Osteoblast (primary cell): ENCODE measurements around the gene ARHGEF11. TPM values are rescaled to one million over a fixed set of nuclear protein-coding genes. Genes with fewer than 3 reads are reported as not detected.
A peak's percentile ranks its signal among the peaks of the same experiment; 100 is the strongest.

Experiments used
- DNase-seq: peaks from one replicate; pipeline ENCODE4 v3.0.0; 2011; ENCODE audit warnings: low spot score, mixed read lengths; ENCODE audit not compliant: insufficient read length; ENCODE audit errors: missing footprints
- H2AFZ ChIP-seq: 2 replicates; pipeline ENCODE4 v1.6.0; 2011; ENCODE audit warnings: mild to moderate bottlenecking, low read length
- H3K27ac ChIP-seq: 2 replicates; pipeline ENCODE4 v1.5.1; 2011; ENCODE audit warnings: mild to moderate bottlenecking, low read depth, low read length, moderate library complexity
- H3K27me3 ChIP-seq: 2 replicates; pipeline ENCODE4 v1.6.0; 2012; ENCODE audit warnings: mild to moderate bottlenecking, control low read depth, inconsistent platforms, low read length, moderate library complexity; ENCODE audit not compliant: insufficient read depth
- H3K36me3 ChIP-seq: 2 replicates; pipeline ENCODE4 v1.5.1; 2011; ENCODE audit warnings: mild to moderate bottlenecking, low read length, control low read depth, moderate library complexity; ENCODE audit not compliant: insufficient read depth
- H3K4me1 ChIP-seq: 2 replicates; pipeline ENCODE4 v1.5.1; 2011; ENCODE audit warnings: mild to moderate bottlenecking, low read length, control low read depth, moderate library complexity; ENCODE audit not compliant: insufficient read depth
- H3K4me2 ChIP-seq: 2 replicates; pipeline ENCODE4 v1.6.0; 2011; ENCODE audit warnings: mild to moderate bottlenecking, low read length; ENCODE audit not compliant: insufficient read depth
- H3K4me3 ChIP-seq: fragments of 200-600 bp; sonication (generic); 3 replicates; pipeline ENCODE4 v1.5.1; 2012; ENCODE audit warnings: mild to moderate bottlenecking, low read length, inconsistent platforms; ENCODE audit not compliant: insufficient read depth
- H3K79me2 ChIP-seq: 2 replicates; pipeline ENCODE4 v1.6.0; 2012; ENCODE audit warnings: mild to moderate bottlenecking, low read length, control low read depth, inconsistent platforms; ENCODE audit not compliant: insufficient read depth
- H3K9me3 ChIP-seq: 2 replicates; pipeline ENCODE4 v1.5.1; 2011; ENCODE audit warnings: low read depth, low read length, control low read depth
- H4K20me1 ChIP-seq: 2 replicates; pipeline ENCODE4 v1.6.0; 2012; ENCODE audit warnings: mild to moderate bottlenecking, low read length, control low read depth; ENCODE audit not compliant: insufficient read depth
- total RNA-seq: library from RNA; depleted of rRNA; stranded (reverse); fragments of >200 nt; gene quantifications from 2 replicates; pipeline ENCODE4 v1.2.3, GENCODE V29; 2012
- TF ChIP-seq, protein P1 (sequence below): IDR thresholded peaks from 2 replicates; pipeline ENCODE4 v1.5.1; 2011; ENCODE audit warnings: mild to moderate bottlenecking, low read depth, low read length, moderate library complexity; ENCODE audit errors: extremely low read depth

ARHGEF11 gene
- total RNA-seq, 1 donor, result 50.3 TPM

DNA sequence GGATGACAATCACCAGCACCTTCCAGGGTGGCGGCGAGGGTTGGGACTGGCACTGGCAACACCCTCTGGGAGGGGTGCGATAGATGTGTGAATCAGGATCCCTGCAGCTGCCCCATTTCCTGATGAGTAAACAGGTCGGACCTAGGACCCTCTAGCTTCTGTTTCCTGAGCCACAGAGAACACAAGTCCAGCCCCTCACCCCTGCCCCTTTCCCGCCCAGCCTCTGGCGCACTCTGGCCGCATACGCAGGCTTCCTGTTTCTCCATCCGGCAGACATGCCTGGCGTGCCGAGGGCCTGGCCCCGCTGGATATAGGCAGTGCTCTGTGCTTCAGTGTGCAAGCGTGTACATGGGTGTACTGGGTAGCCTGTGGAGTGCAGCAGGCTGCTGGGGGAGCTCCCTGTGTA is 147.4 kb downstream of the ARHGEF11 start:
- Histone ChIP-seq H3K27me3 (no peaks in the 10 kb centered on the region), H4K20me1 (peaks cover 7% of the 10 kb centered on the region), H3K4me2 (peak overlapping the region; percentile 90), H3K9me3 (no peaks in the 10 kb centered on the region), H3K27ac (peak overlapping the region; percentile 100), H2AFZ (peak overlapping the region; percentile 56), H3K4me1 (peaks cover 95% of the 10 kb centered on the region), H3K4me3 (peak overlapping the region; percentile 61), H3K36me3 (no peaks in the 10 kb centered on the region), H3K79me2 (peaks cover 73% of the 10 kb centered on the region)
- TF ChIP-seq, protein P1, sequence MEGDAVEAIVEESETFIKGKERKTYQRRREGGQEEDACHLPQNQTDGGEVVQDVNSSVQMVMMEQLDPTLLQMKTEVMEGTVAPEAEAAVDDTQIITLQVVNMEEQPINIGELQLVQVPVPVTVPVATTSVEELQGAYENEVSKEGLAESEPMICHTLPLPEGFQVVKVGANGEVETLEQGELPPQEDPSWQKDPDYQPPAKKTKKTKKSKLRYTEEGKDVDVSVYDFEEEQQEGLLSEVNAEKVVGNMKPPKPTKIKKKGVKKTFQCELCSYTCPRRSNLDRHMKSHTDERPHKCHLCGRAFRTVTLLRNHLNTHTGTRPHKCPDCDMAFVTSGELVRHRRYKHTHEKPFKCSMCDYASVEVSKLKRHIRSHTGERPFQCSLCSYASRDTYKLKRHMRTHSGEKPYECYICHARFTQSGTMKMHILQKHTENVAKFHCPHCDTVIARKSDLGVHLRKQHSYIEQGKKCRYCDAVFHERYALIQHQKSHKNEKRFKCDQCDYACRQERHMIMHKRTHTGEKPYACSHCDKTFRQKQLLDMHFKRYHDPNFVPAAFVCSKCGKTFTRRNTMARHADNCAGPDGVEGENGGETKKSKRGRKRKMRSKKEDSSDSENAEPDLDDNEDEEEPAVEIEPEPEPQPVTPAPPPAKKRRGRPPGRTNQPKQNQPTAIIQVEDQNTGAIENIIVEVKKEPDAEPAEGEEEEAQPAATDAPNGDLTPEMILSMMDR, result no peak
- no peak for DNase-seq

DNA sequence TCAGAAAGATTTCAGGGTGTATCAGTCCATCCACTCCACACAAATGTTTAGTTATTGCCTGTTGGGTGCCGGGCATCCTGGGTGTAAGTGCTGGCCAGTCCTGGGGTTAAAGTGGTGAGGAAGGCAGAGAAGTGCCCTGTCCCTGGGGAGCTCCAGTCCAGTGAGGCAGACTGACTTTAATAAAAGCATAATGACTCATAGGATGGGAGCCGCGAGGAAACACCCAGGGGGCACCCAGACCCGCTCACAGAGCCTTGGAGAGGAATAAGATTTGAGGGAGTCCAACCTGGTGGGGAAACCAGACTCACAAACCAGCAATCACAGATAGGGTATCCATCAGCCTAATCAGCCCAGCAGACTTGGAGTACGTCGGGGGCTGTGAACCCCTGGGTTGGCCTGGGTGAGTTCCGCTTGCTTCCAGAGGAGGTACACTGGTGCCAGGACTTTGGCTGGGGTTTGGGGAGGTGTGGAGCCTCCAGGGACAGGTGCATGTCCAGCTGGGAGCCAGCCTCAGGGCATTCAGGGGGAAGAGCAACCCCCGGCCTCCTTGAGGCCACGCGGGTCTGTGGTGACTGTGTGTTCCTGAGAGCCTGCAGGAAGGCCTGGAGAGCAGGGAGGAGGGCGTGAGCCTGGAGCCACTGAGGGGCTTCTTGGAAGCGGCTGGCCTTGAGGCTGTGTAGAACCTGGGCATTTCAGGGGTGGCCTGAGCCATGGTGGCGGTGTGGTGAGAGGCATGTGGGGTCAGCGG is 148.3 kb downstream of the ARHGEF11 start:
- peaks cover 7% of the 10 kb centered on the region for H4K20me1 ChIP-seq
- H3K9me3 ChIP-seq, result no peaks in the 10 kb centered on the region
- H2AFZ ChIP-seq, result no peak overlapping the region
- peak; percentile 97 for DNase-seq
- peak overlapping the region; percentile 61 for H3K4me3 ChIP-seq
- peaks cover 89% of the 10 kb centered on the region for H3K4me1 ChIP-seq
- H3K79me2 ChIP-seq, result peaks cover 65% of the 10 kb centered on the region
- TF ChIP-seq, protein P1, result no peak
- peak overlapping the region; percentile 90 for H3K4me2 ChIP-seq
- H3K27ac ChIP-seq, result peak overlapping the region; percentile 100
- no peaks in the 10 kb centered on the region for H3K27me3 ChIP-seq
- H3K36me3 ChIP-seq, result no peaks in the 10 kb centered on the region

DNA sequence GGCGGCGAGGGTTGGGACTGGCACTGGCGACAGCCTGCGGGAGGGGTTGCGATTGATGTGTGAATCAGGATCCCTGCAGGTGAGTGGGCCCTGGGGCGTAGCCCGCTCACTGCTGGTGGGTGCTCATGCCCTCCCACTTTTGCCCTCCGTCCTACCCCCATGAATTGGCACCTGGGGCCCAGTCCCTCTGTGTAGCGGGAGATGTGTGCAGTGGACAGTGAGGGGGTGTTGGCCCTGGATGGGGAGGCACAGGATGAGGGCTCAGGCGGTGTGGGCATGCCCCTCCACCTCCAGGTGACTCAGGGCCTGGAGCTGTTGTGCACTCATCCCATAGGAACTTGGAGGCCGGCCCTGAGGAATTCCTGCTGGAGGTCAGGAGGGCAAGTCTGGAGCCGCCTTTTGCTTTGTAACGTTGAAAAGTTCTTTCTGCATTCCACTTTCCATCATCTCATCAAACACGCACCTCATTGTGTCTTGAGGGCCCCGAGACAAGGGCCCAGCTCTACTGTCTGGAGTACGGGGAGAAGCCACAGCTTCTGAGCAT is 149.0 kb downstream of the ARHGEF11 start:
- no peaks in the 10 kb centered on the region for H3K9me3 ChIP-seq
- peaks cover 85% of the 10 kb centered on the region for H3K4me1 ChIP-seq
- peak overlapping the region; percentile 61 for H3K4me3 ChIP-seq
- no peaks in the 10 kb centered on the region for H3K27me3 ChIP-seq
- peak overlapping the region; percentile 100 for H3K27ac ChIP-seq
- H4K20me1 ChIP-seq, result peaks cover 7% of the 10 kb centered on the region
- H3K4me2 ChIP-seq, result peak overlapping the region; percentile 90
- H3K79me2 ChIP-seq, result peaks cover 58% of the 10 kb centered on the region
- peak; percentile 98 for DNase-seq
- no peak overlapping the region for H2AFZ ChIP-seq
- no peaks in the 10 kb centered on the region for H3K36me3 ChIP-seq
- TF ChIP-seq, protein P1, result no peak

DNA sequence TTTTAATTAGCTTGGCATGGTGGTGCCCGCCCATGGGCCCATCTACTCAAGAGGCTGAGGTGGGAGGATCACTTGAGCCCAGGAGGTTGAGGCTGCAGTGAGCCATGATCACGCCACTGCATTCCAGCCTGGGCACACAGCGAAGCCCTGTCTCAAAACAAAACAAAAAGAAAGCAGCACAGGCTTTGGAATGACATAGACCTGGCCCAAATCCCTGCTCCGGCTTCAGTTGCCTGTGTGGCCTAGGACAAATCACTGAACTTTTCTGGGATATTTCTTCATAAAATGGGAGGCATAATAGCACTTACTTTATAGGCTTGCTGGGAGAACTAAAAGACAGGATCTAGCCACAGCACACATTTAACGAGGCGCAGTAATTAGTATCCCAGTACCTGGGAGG is 149.6 kb downstream of the ARHGEF11 start:
- Histone ChIP-seq H3K4me3 (peak overlapping the region; percentile 61), H3K4me2 (peak overlapping the region; percentile 90), H3K79me2 (peaks cover 52% of the 10 kb centered on the region)

More for the DNA sequence above, 149.6 kb downstream of the ARHGEF11 start:
- Histone ChIP-seq H3K36me3 (no peaks in the 10 kb centered on the region), H3K27ac (peak overlapping the region; percentile 100), H2AFZ (no peak overlapping the region), H3K9me3 (no peaks in the 10 kb centered on the region), H3K4me1 (peaks cover 79% of the 10 kb centered on the region), H3K27me3 (no peaks in the 10 kb centered on the region), H4K20me1 (peaks cover 7% of the 10 kb centered on the region)
- DNase-seq, result no peak
- TF ChIP-seq, protein P1, result no peak
